Activated CD4-positive, CD25-positive, alpha-beta regulatory T cell treated with anti-CD3 and anti-CD28 coated beads, Interleukin-2, amount 50 U/mL, for 24 hours (primary cell): ENCODE results near the gene TBRG4.

Experiments used
- ATAC-seq, 2 donors: fragments of 150-1000 bp; cut with Tn5 transposase; one replicate each; pipeline ENCODE4 v1.10.0; 2021; ENCODE audit warnings: mild to moderate bottlenecking in 1 of 2, moderate library complexity in 1 of 2

TBRG4 gene

GRCh38 chr7:45073031-45073785, 38.3 kb downstream of the TBRG4 start:
- ATAC-seq: no peak

GRCh38 chr7:45072131-45073030, 39.1 kb downstream of the TBRG4 start:
- no peak for ATAC-seq

- ATAC-seq: no peak
Measured at GRCh38 chr7:45071528-45071927, 40.0 kb downstream of the TBRG4 start.

GRCh38 chr7:45070254-45070642, 41.2 kb downstream of the TBRG4 start:
- no peak for ATAC-seq

GRCh38 chr7:45069444-45070253, 41.8 kb downstream of the TBRG4 start:
- ATAC-seq: peak in 1 of 2 donors; percentile 35

- ATAC-seq: no peak
Measured at GRCh38 chr7:45068236-45069023, 43.1 kb downstream of the TBRG4 start.

- ATAC-seq: no peak
Measured at GRCh38 chr7:45067582-45067981, 43.9 kb downstream of the TBRG4 start.

- no peak for ATAC-seq
Measured at GRCh38 chr7:45066409-45066808, 45.1 kb downstream of the TBRG4 start.

- ATAC-seq: no peak
Measured at GRCh38 chr7:45065031-45065995, 46.2 kb downstream of the TBRG4 start.

- no peak for ATAC-seq
Measured at GRCh38 chr7:45064047-45064725, 47.3 kb downstream of the TBRG4 start.

GRCh38 chr7:45061806-45062425, 49.6 kb downstream of the TBRG4 start:
- ATAC-seq: peak; percentile 28 to 38

GRCh38 chr7:45061352-45061751, 50.1 kb downstream of the TBRG4 start:
- ATAC-seq: no peak

- ATAC-seq: no peak
Measured at GRCh38 chr7:45060295-45060694, 51.2 kb downstream of the TBRG4 start.

- ATAC-seq: no peak
Measured at GRCh38 chr7:45057878-45058277, 53.6 kb downstream of the TBRG4 start.

- ATAC-seq: peak; percentile 74 to 86
Measured at GRCh38 chr7:45055594-45056219, 55.8 kb downstream of the TBRG4 start.

- no peak for ATAC-seq
Measured at GRCh38 chr7:45055016-45055415, 56.5 kb downstream of the TBRG4 start.

GRCh38 chr7:45054442-45054841, 57.1 kb downstream of the TBRG4 start:
- no peak for ATAC-seq

- ATAC-seq: no peak
Measured at GRCh38 chr7:45053941-45054340, 57.6 kb downstream of the TBRG4 start.

GRCh38 chr7:45053401-45053800, 58.1 kb downstream of the TBRG4 start:
- ATAC-seq: no peak
